Smooth muscle cell (in vitro differentiated cells): ENCODE data around the gene PPP1R17. TPM values are rescaled to one million over a fixed set of nuclear protein-coding genes. Genes with fewer than 3 reads are reported as not detected.

ENCODE experiments used
- DNase-seq: peaks from one replicate; lab custom pipeline; 2025; ENCODE audit not compliant: unreplicated experiment; lab: John Stamatoyannopoulos, UW
- H2AFZ ChIP-seq: fragments of 200-600 bp; sonication (generic); 2 replicates; pipeline ENCODE4 v1.6.0; 2016; ENCODE audit warnings: antibody characterized with exemption, low read depth, mild to moderate bottlenecking
- H3F3A ChIP-seq: fragments of 200-600 bp; sonication (generic); 2 replicates; pipeline ENCODE4 v1.6.0; 2017; ENCODE audit warnings: antibody characterized with exemption, low read depth
- H3K27ac ChIP-seq: fragments of 200-600 bp; sonication (generic); 2 replicates; pipeline ENCODE4 v1.5.1; 2016; ENCODE audit warnings: low read depth, mild to moderate bottlenecking
- H3K27me3 ChIP-seq: fragments of 200-600 bp; sonication (generic); 2 replicates; pipeline ENCODE4 v1.6.1; 2016; ENCODE audit warnings: low read depth, mild to moderate bottlenecking
- H3K36me3 ChIP-seq: fragments of 200-600 bp; sonication (generic); 2 replicates; pipeline ENCODE4 v1.5.1; 2016; ENCODE audit warnings: low read depth
- H3K4me1 ChIP-seq: fragments of 200-600 bp; sonication (generic); 2 replicates; pipeline ENCODE4 v1.5.1; 2016; ENCODE audit warnings: low read depth
- H3K4me2 ChIP-seq: fragments of 200-600 bp; sonication (generic); 2 replicates; pipeline ENCODE4 v1.6.0; 2016; ENCODE audit warnings: mild to moderate bottlenecking
- H3K4me3 ChIP-seq: fragments of 200-600 bp; sonication (generic); 2 replicates; pipeline ENCODE4 v1.5.1; 2016; ENCODE audit warnings: mild to moderate bottlenecking
- H3K79me2 ChIP-seq: fragments of 200-600 bp; sonication (generic); 2 replicates; pipeline ENCODE4 v1.6.0; 2016; ENCODE audit warnings: low read depth, mild to moderate bottlenecking
- H3K9ac ChIP-seq: fragments of 200-600 bp; sonication (generic); 2 replicates; pipeline ENCODE4 v1.6.0; 2016; ENCODE audit warnings: low read depth
- H3K9me3 ChIP-seq: fragments of 200-600 bp; sonication (generic); replicated peaks from 2 replicates; pipeline ENCODE4 v1.5.1; 2016; ENCODE audit warnings: low read depth
- H4K20me1 ChIP-seq: fragments of 200-600 bp; sonication (generic); 2 replicates; pipeline ENCODE4 v1.6.0; 2016; ENCODE audit warnings: low read depth
- WGBS: methylation state at CpG from one replicate; pipeline ENCODE4 v1.1.7; 2016; ENCODE audit warnings: low lambda C conversion rate; 5-methylcytosine and 5-hydroxymethylcytosine counted together
- polyA plus RNA-seq: library from polyadenylated mRNA; unstranded; fragments of >200 nt; fragmentation: Nextera tagmentation; extraction: Ambion mirVana; gene quantifications from 2 replicates; pipeline ENCODE4 v1.2.1, GENCODE V29; 2016
- total RNA-seq: library from RNA; depleted of rRNA; stranded (reverse); fragments of >200 nt; gene quantifications from 2 replicates; pipeline ENCODE4 v1.2.3, GENCODE V29; 2014
- TF ChIP-seq, protein P1 (sequence below): fragments of 200-600 bp; sonication (generic); IDR thresholded peaks from 2 replicates; pipeline ENCODE4 v1.5.1; 2017; ENCODE audit warnings: borderline replicate concordance, mild to moderate bottlenecking, antibody characterized with exemption; ENCODE audit not compliant: insufficient read depth, poor library complexity, severe bottlenecking

The PPP1R17 gene
- total and polyA plus RNA-seq, 2 experiments from 2014 or later, result not detected

GRCh38 chr7:31665546-31665945 lies 21.5 kb upstream of the PPP1R17 start:
- no peak overlapping the region for H3K27ac ChIP-seq
- no peaks in the 10 kb centered on the region for H3F3A ChIP-seq
- no peaks in the 10 kb centered on the region for H3K9me3 ChIP-seq
- no peaks in the 10 kb centered on the region for H3K36me3 ChIP-seq
- H3K4me1 ChIP-seq, result no peaks in the 10 kb centered on the region
- TF ChIP-seq, protein P1, sequence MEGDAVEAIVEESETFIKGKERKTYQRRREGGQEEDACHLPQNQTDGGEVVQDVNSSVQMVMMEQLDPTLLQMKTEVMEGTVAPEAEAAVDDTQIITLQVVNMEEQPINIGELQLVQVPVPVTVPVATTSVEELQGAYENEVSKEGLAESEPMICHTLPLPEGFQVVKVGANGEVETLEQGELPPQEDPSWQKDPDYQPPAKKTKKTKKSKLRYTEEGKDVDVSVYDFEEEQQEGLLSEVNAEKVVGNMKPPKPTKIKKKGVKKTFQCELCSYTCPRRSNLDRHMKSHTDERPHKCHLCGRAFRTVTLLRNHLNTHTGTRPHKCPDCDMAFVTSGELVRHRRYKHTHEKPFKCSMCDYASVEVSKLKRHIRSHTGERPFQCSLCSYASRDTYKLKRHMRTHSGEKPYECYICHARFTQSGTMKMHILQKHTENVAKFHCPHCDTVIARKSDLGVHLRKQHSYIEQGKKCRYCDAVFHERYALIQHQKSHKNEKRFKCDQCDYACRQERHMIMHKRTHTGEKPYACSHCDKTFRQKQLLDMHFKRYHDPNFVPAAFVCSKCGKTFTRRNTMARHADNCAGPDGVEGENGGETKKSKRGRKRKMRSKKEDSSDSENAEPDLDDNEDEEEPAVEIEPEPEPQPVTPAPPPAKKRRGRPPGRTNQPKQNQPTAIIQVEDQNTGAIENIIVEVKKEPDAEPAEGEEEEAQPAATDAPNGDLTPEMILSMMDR, result no peak
- peaks cover 12% of the 10 kb centered on the region for H3K27me3 ChIP-seq
- WGBS, result 88% methylated on average over 1 of the region's 1 CpG
- no peaks in the 10 kb centered on the region for H4K20me1 ChIP-seq
- no peak overlapping the region for H2AFZ ChIP-seq
- no peaks in the 10 kb centered on the region for H3K79me2 ChIP-seq
- no peak overlapping the region for H3K9ac ChIP-seq
- no peak overlapping the region for H3K4me2 ChIP-seq
- no peak for DNase-seq
- H3K4me3 ChIP-seq, result no peak overlapping the region

DNA sequence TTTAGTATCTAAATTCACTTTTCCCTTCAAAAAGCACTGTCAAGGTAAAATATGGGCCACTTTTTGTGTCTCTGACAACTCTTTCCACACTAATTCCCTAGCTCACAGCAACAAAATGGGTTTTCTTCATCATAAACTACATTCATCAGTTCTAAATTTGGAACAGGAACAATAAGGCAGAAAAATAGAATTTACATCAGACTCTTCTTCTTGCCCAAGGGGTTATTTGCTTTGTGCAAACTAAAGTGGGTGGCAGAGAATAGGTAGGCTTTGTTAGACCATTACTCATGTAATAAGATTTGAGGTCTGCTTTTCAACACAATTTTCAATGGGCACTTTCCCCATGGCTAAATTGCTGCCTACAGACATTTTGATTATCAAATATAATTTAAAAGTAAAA lies 17.6 kb upstream of the PPP1R17 start:
- Histone ChIP-seq H3K4me1 (no peaks in the 10 kb centered on the region), H3F3A (no peaks in the 10 kb centered on the region), H3K79me2 (no peaks in the 10 kb centered on the region), H3K27me3 (no peaks in the 10 kb centered on the region), H3K27ac (no peak overlapping the region), H4K20me1 (no peaks in the 10 kb centered on the region), H3K9ac (no peak overlapping the region), H2AFZ (no peak overlapping the region), H3K36me3 (no peaks in the 10 kb centered on the region), H3K9me3 (no peaks in the 10 kb centered on the region), H3K4me2 (no peak overlapping the region), H3K4me3 (no peak overlapping the region)
- DNase-seq, result no peak
- TF ChIP-seq, protein P1, result no peak

DNA sequence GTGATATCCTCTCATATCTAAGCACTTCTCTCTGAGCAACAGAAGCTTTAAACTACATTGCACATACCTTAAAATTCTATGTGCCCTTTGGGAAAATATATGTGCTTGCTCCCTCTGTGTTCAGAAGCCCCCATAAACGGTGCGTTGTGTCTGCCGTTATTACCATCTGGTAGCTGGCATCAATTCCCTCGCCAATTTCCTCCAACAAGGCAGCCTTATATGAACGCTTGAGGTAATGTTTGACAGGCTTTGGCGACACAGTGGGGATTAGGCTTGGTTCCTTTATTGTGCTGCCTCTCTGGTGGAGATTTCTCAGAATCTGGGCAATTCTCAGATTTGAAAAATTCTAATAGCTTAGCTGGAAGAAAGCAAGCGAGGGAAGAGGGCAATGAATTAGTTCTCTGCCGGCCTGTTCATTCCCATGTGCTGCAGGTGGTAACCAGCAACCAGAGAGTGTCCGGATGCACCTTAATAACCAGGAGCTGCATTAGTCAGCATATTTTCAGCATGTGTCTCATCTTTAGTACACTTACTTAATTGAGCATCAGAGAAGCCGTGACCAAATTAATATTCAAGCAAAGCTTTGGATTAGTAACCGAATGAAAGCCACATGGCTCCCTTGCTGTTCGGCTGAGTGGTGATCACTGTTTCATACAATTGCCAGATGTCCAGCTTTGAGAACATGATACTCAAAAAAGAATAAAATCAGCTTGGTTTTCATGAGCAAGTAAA lies 7.3 kb upstream of the PPP1R17 start:
- 90% methylated on average over 12 of the region's 12 CpGs for WGBS
- Histone ChIP-seq H3K4me3 (no peak overlapping the region), H3K36me3 (no peaks in the 10 kb centered on the region), H3F3A (no peaks in the 10 kb centered on the region), H3K27me3 (no peaks in the 10 kb centered on the region), H2AFZ (no peak overlapping the region), H3K79me2 (no peaks in the 10 kb centered on the region), H4K20me1 (no peaks in the 10 kb centered on the region), H3K9me3 (no peaks in the 10 kb centered on the region), H3K9ac (no peak overlapping the region), H3K4me2 (no peak overlapping the region), H3K27ac (no peak overlapping the region), H3K4me1 (no peaks in the 10 kb centered on the region)
- TF ChIP-seq, protein P1, result no peak
- no peak for DNase-seq
